GM12874 (cell line): Measurements from ENCODE around the gene PIAS2.

Source experiments
- CTCF ChIP-seq: IDR thresholded peaks from 2 replicates; pipeline ENCODE4 v1.5.1; 2011; ENCODE audit warnings: low read depth, mild to moderate bottlenecking, control low read depth, low read length, moderate library complexity; ENCODE audit not compliant: insufficient read depth

Gene PIAS2

GRCh38 chr18:46917108-46917802, at the start of gene PIAS2, which contains the start of gene KATNAL2:
Gene PIAS2, minus strand, starts transcription at chr18:46917507. Its CDS starts 162 bp downstream, at chr18:46917345.
Gene KATNAL2, plus strand, starts transcription at chr18:46917602. Its CDS starts 29,271 bp downstream, at chr18:46946873.
- 0 out of 2 replicates have a peak, but pooled peaks have one; percentile 16 for TF ChIP-seq CTCF

- no peak for TF ChIP-seq CTCF
Measured at GRCh38 chr18:46958209-46958608, 40.9 kb upstream of the PIAS2 start.

- no peak for TF ChIP-seq CTCF
Measured at GRCh38 chr18:46953195-46953594, 35.9 kb upstream of the PIAS2 start.

- TF ChIP-seq CTCF: peak; percentile 42; the same call in 1 of the 2 replicates
Measured at GRCh38 chr18:46950064-46950656, 32.9 kb upstream of the PIAS2 start.

- TF ChIP-seq CTCF: no peak
Measured at GRCh38 chr18:46946656-46947282, 29.5 kb upstream of the PIAS2 start.

- no peak for TF ChIP-seq CTCF
Measured at GRCh38 chr18:46942646-46943045, 25.3 kb upstream of the PIAS2 start.

- no peak for TF ChIP-seq CTCF
Measured at GRCh38 chr18:46939998-46940571, 22.8 kb upstream of the PIAS2 start.
